Measurements from ENCODE around the gene PHOSPHO1.

DNA sequence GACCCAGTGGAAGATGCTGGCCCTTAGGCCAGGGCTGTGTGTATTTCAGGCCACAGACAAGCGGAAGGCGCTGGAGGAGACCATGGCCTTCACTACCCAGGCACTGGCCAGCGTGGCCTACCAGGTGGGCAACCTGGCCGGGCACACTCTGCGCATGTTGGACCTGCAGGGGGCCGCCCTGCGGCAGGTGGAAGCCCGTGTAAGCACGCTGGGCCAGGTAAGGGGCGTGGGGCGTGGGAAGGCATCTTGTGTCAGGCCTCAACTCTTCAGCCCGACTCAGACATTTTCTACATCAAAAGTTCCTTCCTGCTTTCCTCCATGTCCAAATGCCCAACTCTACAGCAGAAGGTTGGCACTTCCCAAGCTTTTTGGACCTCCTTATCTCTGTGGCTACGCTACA, 14.1 kb downstream of the PHOSPHO1 start:
- TF ChIP-seq, protein P1, sequence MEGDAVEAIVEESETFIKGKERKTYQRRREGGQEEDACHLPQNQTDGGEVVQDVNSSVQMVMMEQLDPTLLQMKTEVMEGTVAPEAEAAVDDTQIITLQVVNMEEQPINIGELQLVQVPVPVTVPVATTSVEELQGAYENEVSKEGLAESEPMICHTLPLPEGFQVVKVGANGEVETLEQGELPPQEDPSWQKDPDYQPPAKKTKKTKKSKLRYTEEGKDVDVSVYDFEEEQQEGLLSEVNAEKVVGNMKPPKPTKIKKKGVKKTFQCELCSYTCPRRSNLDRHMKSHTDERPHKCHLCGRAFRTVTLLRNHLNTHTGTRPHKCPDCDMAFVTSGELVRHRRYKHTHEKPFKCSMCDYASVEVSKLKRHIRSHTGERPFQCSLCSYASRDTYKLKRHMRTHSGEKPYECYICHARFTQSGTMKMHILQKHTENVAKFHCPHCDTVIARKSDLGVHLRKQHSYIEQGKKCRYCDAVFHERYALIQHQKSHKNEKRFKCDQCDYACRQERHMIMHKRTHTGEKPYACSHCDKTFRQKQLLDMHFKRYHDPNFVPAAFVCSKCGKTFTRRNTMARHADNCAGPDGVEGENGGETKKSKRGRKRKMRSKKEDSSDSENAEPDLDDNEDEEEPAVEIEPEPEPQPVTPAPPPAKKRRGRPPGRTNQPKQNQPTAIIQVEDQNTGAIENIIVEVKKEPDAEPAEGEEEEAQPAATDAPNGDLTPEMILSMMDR (IDR thresholded peaks at IDR 0.05), result no peak
- TF ChIP-seq POLR2AphosphoS5 (IDR thresholded peaks at IDR 0.05) (no peak), EP300 (IDR thresholded peaks at IDR 0.05) (no peak)

Measured in upper lobe of left lung (tissue), 4 donors.